ENCODE data around the gene PHLPP1. TPM values are rescaled to one million over a fixed set of nuclear protein-coding genes. Genes with fewer than 3 reads are reported as not detected.

The PHLPP1 gene
- total and polyA plus RNA-seq, 5 donors from 2014 or later, result 0.27 to 20.3 (median 0.52) TPM

GRCh38 chr18:62745089-62745751 is 29.9 kb downstream of the PHLPP1 start:
- no peaks in the 10 kb centered on the region for H3K36me3 ChIP-seq (ENCODE audit: control insufficient read depth, insufficient read depth, low read length)
- no peak overlapping the region for H3K4me3 Mint-ChIP-seq
- H3K9me3 ChIP-seq (ENCODE audit: control insufficient read depth in 2 of 2, low read length in 2 of 2), result no peaks in the 10 kb centered on the region
- no peaks in the 10 kb centered on the region for H3K4me1 ChIP-seq (ENCODE audit: control insufficient read depth, insufficient read depth, low read length, poor library complexity, severe bottlenecking)
- H3K27ac Mint-ChIP-seq, result no peak overlapping the region
- H3K4me3 ChIP-seq (ENCODE audit: low read depth, low read length), result no peak overlapping the region
- H3K27me3 Mint-ChIP-seq, result no peaks in the 10 kb centered on the region
- DNase-seq (no peak), ATAC-seq (ENCODE audit: low read depth in 2 of 2) (no peak)
- peaks cover 5 to 33% (median 21%) of the 10 kb centered on the region in 4 donors for H3K4me1 Mint-ChIP-seq
- no peak overlapping the region for H3K27ac ChIP-seq (ENCODE audit: insufficient read depth, low read length, poor library complexity, severe bottlenecking)
- no peaks in the 10 kb centered on the region for H3K36me3 Mint-ChIP-seq
- no peaks in the 10 kb centered on the region for H3K9me3 Mint-ChIP-seq
- no peaks in the 10 kb centered on the region for H3K27me3 ChIP-seq (ENCODE audit: control insufficient read depth, insufficient read depth, low read length)

- no peaks in the 10 kb centered on the region for H3K36me3 Mint-ChIP-seq
- no peak for ATAC-seq (ENCODE audit: low read depth in 2 of 2)
- H3K4me1 Mint-ChIP-seq, result peaks cover 16 to 30% (median 21%) of the 10 kb centered on the region in 4 donors
- DNase-seq, result no peak
- H3K27me3 Mint-ChIP-seq, result no peaks in the 10 kb centered on the region
- H3K27me3 ChIP-seq (ENCODE audit: control insufficient read depth, insufficient read depth, low read length), result no peaks in the 10 kb centered on the region
- no peaks in the 10 kb centered on the region for H3K9me3 ChIP-seq (ENCODE audit: control insufficient read depth in 2 of 2, low read length in 2 of 2)
- no peak overlapping the region for H3K27ac ChIP-seq (ENCODE audit: insufficient read depth, low read length, poor library complexity, severe bottlenecking)
- H3K27ac Mint-ChIP-seq, result no peak overlapping the region
- H3K4me3 Mint-ChIP-seq, result no peak overlapping the region
- no peaks in the 10 kb centered on the region for H3K4me1 ChIP-seq (ENCODE audit: control insufficient read depth, insufficient read depth, low read length, poor library complexity, severe bottlenecking)
- H3K36me3 ChIP-seq (ENCODE audit: control insufficient read depth, insufficient read depth, low read length), result no peaks in the 10 kb centered on the region
- H3K9me3 Mint-ChIP-seq, result no peaks in the 10 kb centered on the region
- H3K4me3 ChIP-seq (ENCODE audit: low read depth, low read length), result no peak overlapping the region
These were observed 34.0 kb downstream of the PHLPP1 start for GRCh38 chr18:62749389-62749788.

- H3K27me3 ChIP-seq (ENCODE audit: control insufficient read depth, insufficient read depth, low read length), result no peaks in the 10 kb centered on the region
- no peak overlapping the region for H3K4me3 ChIP-seq (ENCODE audit: low read depth, low read length)
- H3K36me3 ChIP-seq (ENCODE audit: control insufficient read depth, insufficient read depth, low read length), result no peaks in the 10 kb centered on the region
- DNase-seq, result no peak
- Mint-ChIP-seq H3K4me1 (peaks cover 18 to 22% (median 19%) of the 10 kb centered on the region in 4 donors), H3K9me3 (peaks cover 0 to 2% (median 0%) of the 10 kb centered on the region in 7 donors), H3K27me3 (no peaks in the 10 kb centered on the region), H3K36me3 (peaks cover 5% of the 10 kb centered on the region), H3K27ac (no peak overlapping the region), H3K4me3 (no peak overlapping the region)
- H3K4me1 ChIP-seq (ENCODE audit: control insufficient read depth, insufficient read depth, low read length, poor library complexity, severe bottlenecking), result no peaks in the 10 kb centered on the region
- H3K27ac ChIP-seq (ENCODE audit: insufficient read depth, low read length, poor library complexity, severe bottlenecking), result no peak overlapping the region
- no peaks in the 10 kb centered on the region for H3K9me3 ChIP-seq (ENCODE audit: control insufficient read depth in 2 of 2, low read length in 2 of 2)
- no peak for ATAC-seq (ENCODE audit: low read depth in 2 of 2)
These were observed 36.0 kb downstream of the PHLPP1 start for GRCh38 chr18:62751341-62751821.

GRCh38 chr18:62751977-62752376 is 36.6 kb downstream of the PHLPP1 start:
- no peaks in the 10 kb centered on the region for H3K4me1 ChIP-seq (ENCODE audit: control insufficient read depth, insufficient read depth, low read length, poor library complexity, severe bottlenecking)
- no peak for DNase-seq
- H3K9me3 Mint-ChIP-seq, result peaks cover 0 to 2% (median 0%) of the 10 kb centered on the region in 7 donors
- peaks cover 5% of the 10 kb centered on the region for H3K36me3 Mint-ChIP-seq
- H3K4me1 Mint-ChIP-seq, result peaks cover 18 to 22% (median 21%) of the 10 kb centered on the region in 4 donors
- H3K27me3 ChIP-seq (ENCODE audit: control insufficient read depth, insufficient read depth, low read length), result no peaks in the 10 kb centered on the region
- H3K27ac ChIP-seq (ENCODE audit: insufficient read depth, low read length, poor library complexity, severe bottlenecking), result no peak overlapping the region
- H3K9me3 ChIP-seq (ENCODE audit: control insufficient read depth in 2 of 2, low read length in 2 of 2), result no peaks in the 10 kb centered on the region
- ATAC-seq (ENCODE audit: low read depth in 2 of 2), result no peak
- no peaks in the 10 kb centered on the region for H3K27me3 Mint-ChIP-seq
- H3K36me3 ChIP-seq (ENCODE audit: control insufficient read depth, insufficient read depth, low read length), result no peaks in the 10 kb centered on the region
- H3K27ac Mint-ChIP-seq, result peak overlapping the region in 1 of 3 donors; percentile 29
- no peak overlapping the region for H3K4me3 Mint-ChIP-seq
- no peak overlapping the region for H3K4me3 ChIP-seq (ENCODE audit: low read depth, low read length)

GRCh38 chr18:62754026-62754425 is 38.7 kb downstream of the PHLPP1 start:
- Histone ChIP-seq H3K27me3 (ENCODE audit: control insufficient read depth, insufficient read depth, low read length) (no peaks in the 10 kb centered on the region), H3K9me3 (ENCODE audit: control insufficient read depth in 2 of 2, low read length in 2 of 2) (no peaks in the 10 kb centered on the region), H3K4me3 (ENCODE audit: low read depth, low read length) (no peak overlapping the region), H3K36me3 (ENCODE audit: control insufficient read depth, insufficient read depth, low read length) (no peaks in the 10 kb centered on the region), H3K27ac (ENCODE audit: insufficient read depth, low read length, poor library complexity, severe bottlenecking) (no peak overlapping the region), H3K4me1 (ENCODE audit: control insufficient read depth, insufficient read depth, low read length, poor library complexity, severe bottlenecking) (no peaks in the 10 kb centered on the region)
- H3K27ac Mint-ChIP-seq, result no peak overlapping the region
- H3K36me3 Mint-ChIP-seq, result peaks cover 5% of the 10 kb centered on the region
- peaks cover 14 to 23% (median 19%) of the 10 kb centered on the region in 4 donors for H3K4me1 Mint-ChIP-seq
- H3K9me3 Mint-ChIP-seq, result peaks cover 0 to 2% (median 0%) of the 10 kb centered on the region in 7 donors
- no peak overlapping the region for H3K4me3 Mint-ChIP-seq
- no peak for ATAC-seq (ENCODE audit: low read depth in 2 of 2)
- H3K27me3 Mint-ChIP-seq, result no peaks in the 10 kb centered on the region
- no peak for DNase-seq

GRCh38 chr18:62755454-62755853 is 40.1 kb downstream of the PHLPP1 start:
- Mint-ChIP-seq H3K36me3 (peaks cover 5% of the 10 kb centered on the region), H3K9me3 (peaks cover 0 to 2% (median 0%) of the 10 kb centered on the region in 7 donors), H3K27ac (no peak overlapping the region), H3K4me3 (no peak overlapping the region), H3K4me1 (peaks cover 15 to 20% (median 16%) of the 10 kb centered on the region in 4 donors), H3K27me3 (no peaks in the 10 kb centered on the region)
- ATAC-seq (ENCODE audit: low read depth in 2 of 2), result no peak
- no peaks in the 10 kb centered on the region for H3K4me1 ChIP-seq (ENCODE audit: control insufficient read depth, insufficient read depth, low read length, poor library complexity, severe bottlenecking)
- H3K36me3 ChIP-seq (ENCODE audit: control insufficient read depth, insufficient read depth, low read length), result no peaks in the 10 kb centered on the region
- no peak overlapping the region for H3K27ac ChIP-seq (ENCODE audit: insufficient read depth, low read length, poor library complexity, severe bottlenecking)
- no peak overlapping the region for H3K4me3 ChIP-seq (ENCODE audit: low read depth, low read length)
- H3K9me3 ChIP-seq (ENCODE audit: control insufficient read depth in 2 of 2, low read length in 2 of 2), result no peaks in the 10 kb centered on the region
- DNase-seq, result no peak
- no peaks in the 10 kb centered on the region for H3K27me3 ChIP-seq (ENCODE audit: control insufficient read depth, insufficient read depth, low read length)

- peaks cover 5% of the 10 kb centered on the region for H3K36me3 Mint-ChIP-seq
- Histone ChIP-seq H3K27ac (ENCODE audit: insufficient read depth, low read length, poor library complexity, severe bottlenecking) (no peak overlapping the region), H3K4me1 (ENCODE audit: control insufficient read depth, insufficient read depth, low read length, poor library complexity, severe bottlenecking) (no peaks in the 10 kb centered on the region), H3K36me3 (ENCODE audit: control insufficient read depth, insufficient read depth, low read length) (no peaks in the 10 kb centered on the region), H3K27me3 (ENCODE audit: control insufficient read depth, insufficient read depth, low read length) (no peaks in the 10 kb centered on the region), H3K9me3 (ENCODE audit: control insufficient read depth in 2 of 2, low read length in 2 of 2) (no peaks in the 10 kb centered on the region), H3K4me3 (ENCODE audit: low read depth, low read length) (no peak overlapping the region)
- no peaks in the 10 kb centered on the region for H3K27me3 Mint-ChIP-seq
- no peak overlapping the region for H3K4me3 Mint-ChIP-seq
- H3K4me1 Mint-ChIP-seq, result peaks cover 10 to 20% (median 12%) of the 10 kb centered on the region in 4 donors
- H3K9me3 Mint-ChIP-seq, result peaks cover 0 to 2% (median 0%) of the 10 kb centered on the region in 7 donors
- H3K27ac Mint-ChIP-seq, result no peak overlapping the region
- DNase-seq (no peak), ATAC-seq (ENCODE audit: low read depth in 2 of 2) (no peak)
These were observed 40.6 kb downstream of the PHLPP1 start for GRCh38 chr18:62755946-62756345.
